Aorta (tissue), 5 donors: ENCODE results near the gene LONRF2. TPM values are rescaled to one million over a fixed set of nuclear protein-coding genes. Genes with fewer than 3 reads are reported as not detected.

Experiments used
- ATAC-seq: fragments of 200-7000 bp; cut with Tn5 transposase; one replicate; pipeline ENCODE4 v1.9.1; 2022; ENCODE audit warnings: moderate library complexity; ENCODE audit not compliant: low FRiP score
- DNase-seq, 2 donors: peaks; one replicate each; pipeline ENCODE4 v3.0.0-alpha.2; 2020
- H3K27ac ChIP-seq, 2 donors: one replicate each; pipeline ENCODE4 v1.5.1; 2013; ENCODE audit warnings: low read length in 2 of 2, mild to moderate bottlenecking in 2 of 2, moderate library complexity in 2 of 2, control low read depth in 1 of 2, inconsistent platforms in 1 of 2, low read depth in 1 of 2
- H3K27me3 ChIP-seq, 2 donors: one replicate each; pipeline ENCODE4 v1.6.1; 2013; ENCODE audit warnings: control low read depth in 1 of 2, low read length in 1 of 2, mild to moderate bottlenecking in 1 of 2, moderate library complexity in 1 of 2; ENCODE audit not compliant: insufficient read depth in 2 of 2, control insufficient read depth in 1 of 2
- H3K36me3 ChIP-seq, 2 donors: one replicate each; pipeline ENCODE4 v1.6.1; 2013; ENCODE audit warnings: control low read depth in 1 of 2, low read length in 1 of 2, mild to moderate bottlenecking in 1 of 2; ENCODE audit not compliant: insufficient read depth in 2 of 2, control insufficient read depth in 1 of 2
- H3K4me1 ChIP-seq, 2 donors: one replicate each; pipeline ENCODE4 v1.6.1; 2013; ENCODE audit warnings: low read length in 2 of 2, control low read depth in 1 of 2, mild to moderate bottlenecking in 1 of 2, moderate library complexity in 1 of 2; ENCODE audit not compliant: insufficient read depth in 2 of 2, control insufficient read depth in 1 of 2
- H3K4me3 ChIP-seq, 2 donors: one replicate each; pipeline ENCODE4 v1.5.1; 2013; ENCODE audit warnings: low read length in 2 of 2, control low read depth in 1 of 2, mild to moderate bottlenecking in 1 of 2
- H3K9me3 ChIP-seq: one replicate; pipeline ENCODE4 v1.6.1; 2013; ENCODE audit warnings: mild to moderate bottlenecking, low read length; ENCODE audit not compliant: control insufficient read depth
- WGBS, 2 donors: extraction: QIAGEN DNeasy Blood & Tissue Kit; methylation state at CpG; one replicate each; pipeline ENCODE4 v1.1.7; 2013; 5-methylcytosine and 5-hydroxymethylcytosine counted together
- intact Hi-C, 2 donors: fragments of 100-400 bp; cut with DNase I; formaldehyde crosslinking; loops; one replicate each; pipeline versions ENCODE4 v1.14.2 to v1.15.0; 2022
- polyA plus RNA-seq, 2 donors: library from polyadenylated mRNA; stranded (reverse); fragments of 200-250 nt; gene quantifications; one replicate each; pipeline ENCODE4 v1.2.3, GENCODE V29; 2013
- total RNA-seq, 2 donors: library from RNA; stranded (reverse); fragmentation: NEBNext Ultra II Directional; extraction: Animal tissue kit (Norgen Biotek cat#: 25700); gene quantifications; one replicate each; pipeline ENCODE4 v1.2.1, GENCODE V29; 2021
- donor health status: healthy with polysubstance abuse.
- donor health status: Bipolar disorder and iron deficiency.
- donor health status: DM: no; HTN: no; CAD: no.
- donor health status: DM: no; HTN: no; CAD: no.
- donor health status: DM: yes; HTN: yes; CAD: no.

LONRF2 gene
- total and polyA plus RNA-seq, 4 donors, result 0.43 to 10.9 (median 5.5) TPM

- H3K27ac ChIP-seq, result no peak overlapping the region
- H3K27me3 ChIP-seq, result no peaks in the 10 kb centered on the region
- no peaks in the 10 kb centered on the region for H3K36me3 ChIP-seq
- no peak overlapping the region for H3K4me3 ChIP-seq
- ATAC-seq (no peak), DNase-seq (no peak)
- no peaks in the 10 kb centered on the region for H3K9me3 ChIP-seq
- WGBS, 2 donors, result 65 to 66% methylated on average over 4 of the region's 4 CpGs
- intact Hi-C loops, result no loop called here
- no peaks in the 10 kb centered on the region for H3K4me1 ChIP-seq
Measured at GRCh38 chr2:100309973-100310719, 12.2 kb downstream of the LONRF2 start.

- DNase-seq, result no peak
- no peaks in the 10 kb centered on the region for H3K4me1 ChIP-seq
- H3K27me3 ChIP-seq, result no peaks in the 10 kb centered on the region
- H3K9me3 ChIP-seq, result no peaks in the 10 kb centered on the region
- intact Hi-C loops, result no loop called here
- no peaks in the 10 kb centered on the region for H3K36me3 ChIP-seq
- no peak overlapping the region for H3K27ac ChIP-seq
- no peak for ATAC-seq
- no peak overlapping the region for H3K4me3 ChIP-seq
- 75 to 77% methylated on average over 3 of the region's 3 CpGs for WGBS, 2 donors
Measured at GRCh38 chr2:100309311-100309710, 13.0 kb downstream of the LONRF2 start.

GRCh38 chr2:100303744-100304143 lies 18.6 kb downstream of the LONRF2 start:
- H3K27ac ChIP-seq, result no peak overlapping the region
- 93 to 100% methylated on average over 1 of the region's 1 CpG for WGBS, 2 donors
- no peak overlapping the region for H3K4me3 ChIP-seq
- no peaks in the 10 kb centered on the region for H3K4me1 ChIP-seq
- no peak for DNase-seq
- H3K9me3 ChIP-seq, result no peaks in the 10 kb centered on the region
- intact Hi-C loops, result no loop called here
- H3K36me3 ChIP-seq, result peaks cover 0 to 4% of the 10 kb centered on the region in 2 donors
- ATAC-seq, result no peak
- no peaks in the 10 kb centered on the region for H3K27me3 ChIP-seq

GRCh38 chr2:100302585-100302892 lies 19.8 kb downstream of the LONRF2 start:
- intact Hi-C loops, result no loop called here
- H3K27me3 ChIP-seq, result no peaks in the 10 kb centered on the region
- WGBS, 2 donors, result 85 to 90% methylated on average over 3 of the region's 3 CpGs
- ATAC-seq (no peak), DNase-seq (no peak)
- H3K4me3 ChIP-seq, result no peak overlapping the region
- no peak overlapping the region for H3K27ac ChIP-seq
- no peaks in the 10 kb centered on the region for H3K9me3 ChIP-seq
- no peaks in the 10 kb centered on the region for H3K4me1 ChIP-seq
- H3K36me3 ChIP-seq, result peaks cover 0 to 4% of the 10 kb centered on the region in 2 donors

- 84 to 86% methylated on average over 7 of the region's 7 CpGs for WGBS, 2 donors
- H3K27ac ChIP-seq, result no peak overlapping the region
Measured at GRCh38 chr2:100301881-100302584, 20.3 kb downstream of the LONRF2 start.

GRCh38 chr2:100299548-100299947 lies 22.8 kb downstream of the LONRF2 start:
- Histone ChIP-seq H3K4me1 (no peaks in the 10 kb centered on the region), H3K27ac (no peak overlapping the region), H3K9me3 (no peaks in the 10 kb centered on the region), H3K27me3 (no peaks in the 10 kb centered on the region), H3K4me3 (no peak overlapping the region), H3K36me3 (peaks cover 0 to 4% of the 10 kb centered on the region in 2 donors)
- intact Hi-C loops, result no loop called here
- no peak for DNase-seq
- 85 to 90% methylated on average over 5 of the region's 5 CpGs for WGBS, 2 donors
- ATAC-seq, result no peak

More at GRCh38 chr2:100301881-100302584, 20.3 kb downstream of the LONRF2 start:
- no peak for DNase-seq
- no peaks in the 10 kb centered on the region for H3K27me3 ChIP-seq
- H3K9me3 ChIP-seq, result no peaks in the 10 kb centered on the region
- no peak for ATAC-seq
- no peak overlapping the region for H3K4me3 ChIP-seq
- H3K4me1 ChIP-seq, result no peaks in the 10 kb centered on the region
- H3K36me3 ChIP-seq, result peaks cover 0 to 4% of the 10 kb centered on the region in 2 donors
- intact Hi-C loops, result no loop called here

GRCh38 chr2:100297511-100297910 lies 24.8 kb downstream of the LONRF2 start:
- no peaks in the 10 kb centered on the region for H3K4me1 ChIP-seq
- H3K27me3 ChIP-seq, result no peaks in the 10 kb centered on the region
- no peak for DNase-seq
- H3K4me3 ChIP-seq, result no peak overlapping the region
- ATAC-seq, result no peak
- H3K36me3 ChIP-seq, result peaks cover 0 to 4% of the 10 kb centered on the region in 2 donors
- 95 to 97% methylated on average over 3 of the region's 3 CpGs for WGBS, 2 donors
- intact Hi-C loops, result no loop called here
- H3K27ac ChIP-seq, result no peak overlapping the region
- H3K9me3 ChIP-seq, result no peaks in the 10 kb centered on the region

- WGBS, 2 donors, result 85 to 91% methylated on average over 9 of the region's 9 CpGs
- ATAC-seq, result no peak
- intact Hi-C loops, result no loop called here
- Histone ChIP-seq H3K36me3 (no peaks in the 10 kb centered on the region), H3K9me3 (no peaks in the 10 kb centered on the region), H3K27ac (no peak overlapping the region), H3K27me3 (no peaks in the 10 kb centered on the region), H3K4me1 (no peaks in the 10 kb centered on the region), H3K4me3 (no peak overlapping the region)
- DNase-seq, result no peak
Measured at GRCh38 chr2:100294162-100294497, 28.2 kb downstream of the LONRF2 start.
